ENCODE data around the gene SIAH2. TPM values are rescaled to one million over a fixed set of nuclear protein-coding genes. Genes with fewer than 3 reads are reported as not detected.

Gene SIAH2
- total and polyA plus RNA-seq, 9 of the 15 experiments (the other 6 are each of a cell fraction or from before 2014, with no cell fraction given): 4.8 to 39.0 (median 29.9) TPM

DNA sequence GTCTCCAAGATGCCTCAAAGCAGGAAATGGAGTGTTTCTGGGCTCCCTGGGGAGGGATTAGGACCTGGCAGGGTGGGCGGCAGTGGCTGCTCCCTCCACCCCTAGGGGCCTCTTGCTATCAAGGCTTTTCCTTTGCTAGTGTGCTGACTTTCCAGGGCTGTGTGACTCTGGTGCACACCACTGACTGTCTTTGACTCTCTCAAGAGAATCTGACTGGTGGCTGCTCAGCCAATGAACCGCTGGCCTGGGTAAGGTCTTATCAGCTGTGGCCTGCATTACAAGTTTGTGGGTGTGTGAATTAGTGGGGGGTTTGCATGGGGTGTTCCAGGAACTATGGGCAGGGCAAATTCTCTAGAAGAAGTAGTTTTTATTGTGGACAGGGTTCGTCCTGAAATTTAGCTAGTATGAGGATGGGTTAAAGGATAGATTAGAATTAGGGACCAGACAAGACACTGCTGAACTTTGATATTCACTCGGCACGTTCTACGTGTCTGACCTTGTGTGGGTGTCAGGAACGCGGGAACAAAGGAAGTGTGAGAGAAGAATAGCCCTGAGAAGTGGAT lies 29.5 kb downstream of the SIAH2 start (continued):
- TF ChIP-seq MAZ (CRISPR knock-in tag; conservative IDR thresholded peaks at IDR 0.05 in 1 of 2, IDR thresholded peaks at IDR 0.05 in 1 of 2): no peak; a peak in 1 of 4 replicates
- no peak for TF ChIP-seq ZNF583 (CRISPR knock-in tag; IDR thresholded peaks at IDR 0.05)
- no peak for TF ChIP-seq GTF2A2 (tag; IDR thresholded peaks at IDR 0.05)
- peak; percentile 71; the same call in 1 of the 2 replicates for TF ChIP-seq LEF1 (IDR thresholded peaks at IDR 0.05)
- TF ChIP-seq ZNF655 (CRISPR knock-in tag; IDR thresholded peaks at IDR 0.05): no peak
- TF ChIP-seq TAF9B (IDR thresholded peaks at IDR 0.05; ENCODE audit: partially characterized antibody): peak; percentile 65
- TF ChIP-seq NR2C1 (IDR thresholded peaks at IDR 0.05): peak; percentile 22; the same call in 1 of the 2 replicates
- no peak for TF ChIP-seq NR2C1 (tag; IDR thresholded peaks at IDR 0.05)
- TF ChIP-seq ZBTB11 (CRISPR knock-in tag; IDR thresholded peaks at IDR 0.05): no peak
- no peak for TF ChIP-seq SRSF9 (IDR thresholded peaks at IDR 0.05; ENCODE audit: borderline replicate concordance, low read depth, low read length)
- peak; percentile 35 for TF ChIP-seq CXXC5 (CRISPR knock-in tag; IDR thresholded peaks at IDR 0.05)
- TF ChIP-seq SP2 (IDR thresholded peaks at IDR 0.05; ENCODE audit: extremely low read depth, low read depth, low read length, poor library complexity, severe bottlenecking): no peak
- TF ChIP-seq L3MBTL2 (IDR thresholded peaks at IDR 0.05): peak; percentile 71
- TF ChIP-seq SMARCA4 (IDR thresholded peaks at IDR 0.05): peak; percentile 86
- peak; percentile 67; the same call in 1 of the 2 replicates for TF ChIP-seq BHLHE40 (IDR thresholded peaks at IDR 0.05; ENCODE audit: low read length)
- 0 out of 4 replicates have a peak, but pooled peaks of 1 of the 2 experiments have one; percentile 5 for TF ChIP-seq RAD21 (CRISPR knock-in tag; conservative IDR thresholded peaks at IDR 0.05 in 1 of 2, IDR thresholded peaks at IDR 0.05 in 1 of 2)
- no peak for TF ChIP-seq KAT7 (CRISPR knock-in tag; IDR thresholded peaks at IDR 0.05; ENCODE audit: borderline replicate concordance)
- TF ChIP-seq AFF1 (IDR thresholded peaks at IDR 0.05; ENCODE audit: low read depth in 1 of 2, partially characterized antibody in 2 of 2): peak; percentile 54 to 81
- peak; percentile 61; the same call in 1 of the 2 replicates for TF ChIP-seq MTA3 (IDR thresholded peaks at IDR 0.05; ENCODE audit: borderline replicate concordance)
- no peak for TF ChIP-seq EZH2 (IDR thresholded peaks at IDR 0.05; ENCODE audit: borderline replicate concordance, low read depth, low read length)
